ENCODE data around the gene DPYSL3. TPM values are rescaled to one million over a fixed set of nuclear protein-coding genes. Genes with fewer than 3 reads are reported as not detected.

The DPYSL3 gene
- total RNA-seq, 1 donor from 2014 or later, result 138 TPM

- DNase-seq (ENCODE audit: low read depth, low spot score), result no peak
Measured at GRCh38 chr5:147406636-147407035, 103.2 kb downstream of the DPYSL3 start.

- no peak for DNase-seq (ENCODE audit: low read depth, low spot score)
Measured at GRCh38 chr5:147404706-147405105, 105.2 kb downstream of the DPYSL3 start.

GRCh38 chr5:147403651-147404640 lies 105.9 kb downstream of the DPYSL3 start:
- peak; percentile 92 for DNase-seq (ENCODE audit: low read depth, low spot score)

GRCh38 chr5:147400881-147401280 lies 109.0 kb downstream of the DPYSL3 start:
- no peak for DNase-seq (ENCODE audit: low read depth, low spot score)

- no peak for DNase-seq (ENCODE audit: low read depth, low spot score)
Measured at GRCh38 chr5:147400126-147400809, 109.6 kb downstream of the DPYSL3 start.

- DNase-seq (ENCODE audit: low read depth, low spot score), result no peak
Measured at GRCh38 chr5:147398860-147399259, 111.0 kb downstream of the DPYSL3 start.

GRCh38 chr5:147397616-147398015 lies 112.3 kb downstream of the DPYSL3 start:
- DNase-seq (ENCODE audit: low read depth, low spot score), result no peak

- no peak for DNase-seq (ENCODE audit: low read depth, low spot score)
Measured at GRCh38 chr5:147396070-147396823, 113.6 kb downstream of the DPYSL3 start.

GRCh38 chr5:147393874-147394672 lies 115.8 kb downstream of the DPYSL3 start:
- DNase-seq (ENCODE audit: low read depth, low spot score), result no peak

GRCh38 chr5:147391781-147392180 lies 118.1 kb downstream of the DPYSL3 start:
- DNase-seq (ENCODE audit: low read depth, low spot score), result peak; percentile 86

- DNase-seq (ENCODE audit: low read depth, low spot score), result no peak
Measured at GRCh38 chr5:147390654-147391225, 119.1 kb downstream of the DPYSL3 start.

GRCh38 chr5:147388184-147389108 lies 121.4 kb downstream of the DPYSL3 start:
- no peak for DNase-seq (ENCODE audit: low read depth, low spot score)

GRCh38 chr5:147387109-147387508 lies 122.8 kb downstream of the DPYSL3 start:
- DNase-seq (ENCODE audit: low read depth, low spot score), result no peak

GRCh38 chr5:147384346-147385193 lies 125.3 kb downstream of the DPYSL3 start:
- DNase-seq (ENCODE audit: low read depth, low spot score), result no peak

- no peak for DNase-seq (ENCODE audit: low read depth, low spot score)
Measured at GRCh38 chr5:147382776-147383175, 127.1 kb downstream of the DPYSL3 start.

GRCh38 chr5:147381555-147381954 lies 128.3 kb downstream of the DPYSL3 start:
- no peak for DNase-seq (ENCODE audit: low read depth, low spot score)

- no peak for DNase-seq (ENCODE audit: low read depth, low spot score)
Measured at GRCh38 chr5:147377682-147378081, 132.2 kb downstream of the DPYSL3 start.

GRCh38 chr5:147375151-147375550 lies 134.7 kb downstream of the DPYSL3 start:
- DNase-seq (ENCODE audit: low read depth, low spot score), result no peak

Data from pulmonary artery endothelial cell (primary cell).